ENCODE results near the gene TYR.
"Not testable (repeated sequence)": the region's sequence is repeated elsewhere in the genome, so short reads cannot be mapped to it uniquely, and the experiment has no call there.

TYR gene

DNA sequence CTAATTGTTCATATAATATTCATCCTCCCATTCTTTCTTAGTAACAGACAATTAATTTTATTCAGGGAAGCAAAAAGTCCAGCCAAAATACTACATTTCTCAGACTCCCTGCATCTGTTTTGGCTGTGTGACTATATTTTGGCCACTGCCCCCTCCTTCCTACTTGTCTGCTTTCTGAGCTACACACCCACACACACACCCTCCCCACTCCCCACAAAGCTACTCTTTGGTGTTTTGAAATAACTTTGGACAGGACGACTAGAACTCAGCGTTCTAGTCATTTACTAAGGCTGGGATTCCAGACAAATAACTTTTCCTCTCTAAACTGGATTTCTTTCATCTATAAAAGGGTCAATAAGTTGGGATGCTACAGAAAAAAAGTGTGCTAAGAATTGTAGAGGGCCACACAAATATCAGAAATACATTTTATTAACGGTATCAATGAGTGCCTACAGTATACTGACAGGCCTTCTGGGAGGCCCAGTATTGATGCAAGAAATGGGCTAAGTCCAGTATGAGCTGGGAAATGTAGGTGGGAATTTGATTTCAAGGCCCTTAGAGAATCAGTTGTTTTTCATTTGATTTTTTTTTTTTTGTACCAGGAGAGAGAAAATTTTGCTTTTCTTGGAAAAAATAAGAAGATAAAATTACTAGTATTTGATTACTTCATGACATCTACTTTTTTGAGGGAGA lies 165.4 kb downstream of the TYR start:
- not testable (repeated sequence) for DNase-seq (ENCODE audit: low read depth, low spot score)
